DND-41 (cell line): ENCODE results near the gene CDK1.

Experiments
- CTCF ChIP-seq: IDR thresholded peaks from 2 replicates; pipeline ENCODE4 v1.5.1; 2012; ENCODE audit warnings: borderline replicate concordance, low read length, moderate library complexity, mild to moderate bottlenecking; ENCODE audit not compliant: poor library complexity, severe bottlenecking; ENCODE audit errors: extremely low read depth
- EZH2 ChIP-seq: IDR thresholded peaks from 3 replicates; pipeline ENCODE4 v1.6.1; 2012; ENCODE audit warnings: borderline replicate concordance, low read depth, mild to moderate bottlenecking, moderate library complexity, low read length, inconsistent platforms; ENCODE audit not compliant: severe bottlenecking

- TF ChIP-seq CTCF: no peak
- no peak for TF ChIP-seq EZH2
These were observed 21.8 kb downstream of the CDK1 start for GRCh38 chr10:60799971-60800650.
